SW480 (cell line): ENCODE results near the gene SLC25A21.

Experiments
- DNase-seq: peaks from one replicate; pipeline ENCODE4 v3.0.0-alpha.2; 2016; ENCODE audit warnings: low spot score

The SLC25A21 gene

DNA sequence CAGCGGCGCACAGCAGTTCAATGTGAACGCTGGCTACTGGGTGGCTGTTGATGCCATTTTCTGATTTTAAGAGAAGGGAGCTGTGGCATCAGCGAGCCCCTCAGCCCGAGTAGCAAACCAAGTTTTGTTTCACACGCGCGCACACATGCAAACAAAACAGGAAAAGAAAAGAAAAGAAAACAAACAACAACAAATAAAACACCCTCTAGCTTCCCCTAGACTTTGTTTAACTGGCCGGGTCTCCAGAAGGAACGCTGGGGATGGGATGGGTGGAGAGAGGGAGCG, 510.2 kb downstream of the SLC25A21 start:
- DNase-seq, result no peak

GRCh38 chr14:36661506-36662257, 510.7 kb downstream of the SLC25A21 start, which contains the start of gene PAX9:
PAX9 (plus strand) TSS chr14:36661860; CDS start chr14:36662090, 230 bp downstream.
- peak; percentile 87 for DNase-seq

GRCh38 chr14:36660736-36661505, 511.5 kb downstream of the SLC25A21 start:
- DNase-seq, result peak; percentile 16

- no peak for DNase-seq
Measured at GRCh38 chr14:36659822-36660735, 512.3 kb downstream of the SLC25A21 start.

DNA sequence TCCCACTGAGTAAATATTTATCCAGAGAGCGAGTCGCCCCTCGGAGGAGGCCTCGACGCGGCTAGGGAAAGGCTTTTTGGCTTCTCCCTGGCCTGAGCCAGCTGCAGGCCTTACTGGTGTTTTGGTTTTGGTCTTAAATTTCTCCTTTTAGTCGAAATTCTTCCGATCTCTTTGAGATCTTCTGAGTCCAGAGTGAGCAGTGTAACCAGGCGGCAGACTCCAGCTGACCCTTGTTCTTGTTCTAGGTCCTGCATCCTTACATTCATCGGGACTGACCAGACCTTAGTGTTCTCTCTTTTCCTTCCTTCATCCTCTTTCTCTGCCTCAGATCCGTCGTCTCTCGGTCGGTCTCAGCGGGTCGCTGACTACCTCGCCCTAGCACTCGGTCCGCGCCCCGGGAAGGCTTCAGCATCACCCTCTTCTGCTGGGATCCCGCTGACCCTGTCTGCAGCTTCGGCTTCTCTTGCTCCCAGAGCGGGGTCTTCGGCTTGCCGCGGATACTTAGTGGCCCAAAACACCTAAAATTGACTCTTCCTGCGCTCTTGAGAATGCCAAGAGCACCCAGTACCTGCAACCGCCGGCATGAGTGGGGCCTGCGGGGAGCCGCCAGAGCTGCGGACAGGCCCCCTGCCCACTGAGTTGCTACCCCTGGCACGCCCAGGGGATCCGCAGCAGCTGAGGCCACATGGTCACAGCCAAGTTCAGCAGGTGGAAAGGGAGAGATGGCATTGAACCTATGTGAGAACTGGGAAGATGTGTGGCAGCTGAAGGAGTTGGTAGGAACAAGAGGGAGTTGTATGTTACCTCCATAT, 513.2 kb downstream of the SLC25A21 start:
- no peak for DNase-seq

GRCh38 chr14:36658123-36659009, 514.0 kb downstream of the SLC25A21 start:
- DNase-seq, result no peak

DNA sequence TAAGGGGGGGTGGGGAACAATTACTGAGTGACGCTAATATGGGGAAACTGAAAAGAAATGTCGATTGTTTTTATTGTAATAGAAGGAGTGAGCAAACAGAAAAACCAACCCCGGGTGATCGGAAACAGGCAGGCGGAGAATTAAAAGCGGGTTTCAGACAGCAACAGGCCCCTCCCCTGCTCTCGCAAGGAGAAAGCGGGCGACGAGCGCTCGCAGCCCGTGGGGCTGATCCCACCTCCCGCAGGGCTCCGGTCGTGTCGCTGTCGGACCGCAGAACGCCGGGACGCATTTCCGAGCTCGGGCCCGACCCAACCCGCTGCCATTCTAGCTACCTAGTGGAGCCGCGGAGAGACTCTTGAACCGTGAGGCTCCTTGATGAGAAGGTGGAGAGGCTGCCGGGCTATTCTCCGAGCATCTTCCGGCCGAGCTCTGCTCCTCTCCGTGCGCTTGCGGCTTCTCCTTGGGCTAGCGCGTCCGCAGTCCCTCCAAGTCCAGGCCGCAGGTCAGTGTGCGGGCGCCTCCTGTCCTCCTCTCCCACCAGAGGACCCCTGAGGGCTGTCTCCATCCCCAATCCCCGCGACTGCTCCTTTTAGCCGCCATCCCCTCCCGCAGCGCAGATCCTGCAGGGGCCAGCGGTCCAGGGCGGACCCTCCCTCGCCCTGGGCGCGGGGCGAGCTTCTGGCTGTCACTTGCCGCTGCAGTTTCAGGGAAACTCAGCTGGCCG, 514.8 kb downstream of the SLC25A21 start:
- DNase-seq, result no peak

DNA sequence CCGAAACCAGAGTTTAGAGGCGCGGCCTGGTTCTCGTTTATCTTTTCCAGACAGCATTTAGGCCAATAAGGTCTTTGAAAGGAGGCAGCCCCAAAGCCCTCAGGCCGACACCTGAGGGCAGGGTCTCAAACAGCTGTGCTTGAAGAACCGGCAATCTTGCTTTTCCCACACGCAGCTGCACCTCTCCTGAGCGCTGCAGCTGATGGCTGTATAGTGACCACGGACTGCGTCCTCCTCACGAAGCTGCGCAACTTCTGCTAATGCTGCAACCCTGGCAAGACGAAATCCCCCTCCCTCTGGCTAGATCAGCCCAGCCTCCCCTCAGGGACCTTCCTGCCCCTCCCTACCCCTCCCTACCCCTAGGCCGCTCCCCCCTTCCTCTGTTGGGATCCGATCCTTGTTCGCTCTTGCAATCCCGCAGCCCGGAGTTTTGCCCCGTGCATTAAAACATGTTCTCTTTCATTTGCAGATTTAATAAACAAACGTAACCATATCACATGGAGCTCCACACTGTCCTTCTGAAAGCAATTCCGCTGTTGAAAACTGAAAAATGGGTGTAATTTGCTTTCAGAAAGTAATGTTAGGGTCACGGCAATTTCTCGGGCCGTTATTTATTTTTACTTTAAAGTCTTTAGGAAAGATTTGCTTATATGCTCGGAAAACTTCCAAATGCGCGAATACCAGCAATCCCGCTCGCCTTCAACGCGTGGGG, 515.6 kb downstream of the SLC25A21 start:
- DNase-seq, result no peak

DNA sequence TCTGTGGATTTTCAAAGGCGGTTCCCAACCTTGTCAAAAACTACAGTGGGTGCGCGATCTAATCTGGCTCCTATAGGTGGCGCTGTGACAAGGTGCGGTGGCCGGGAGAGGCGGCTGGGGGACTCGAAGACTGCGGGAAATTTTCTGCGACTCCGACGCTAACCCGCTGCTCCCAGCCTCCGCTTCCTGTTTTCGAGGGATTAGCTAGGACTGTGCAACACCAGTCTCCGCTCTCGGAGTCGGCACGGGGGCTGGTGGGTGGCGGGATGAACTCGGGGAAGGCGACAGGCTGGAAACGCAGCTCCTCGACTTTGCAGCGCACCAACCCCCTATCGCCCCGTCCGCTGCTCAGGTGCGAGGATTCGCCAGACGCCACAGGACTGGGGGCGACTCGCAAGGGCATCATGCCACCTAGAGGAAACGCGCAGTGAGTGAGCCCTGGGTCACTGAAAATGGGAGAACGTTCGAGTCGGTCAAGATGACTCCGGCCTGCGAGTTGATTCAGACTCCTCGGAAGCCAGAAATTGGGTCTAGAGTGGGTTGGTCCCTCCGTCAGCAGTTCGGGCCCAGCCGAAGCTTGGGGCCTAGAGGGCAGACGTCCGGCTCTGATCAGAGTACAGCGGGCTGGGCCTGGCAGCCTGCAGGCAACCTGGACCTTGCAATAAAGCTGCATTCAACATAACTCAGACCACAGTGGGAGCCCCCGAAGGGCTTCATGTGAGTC, 516.3 kb downstream of the SLC25A21 start:
- DNase-seq, result peak; percentile 67

GRCh38 chr14:36655571-36655962, 516.8 kb downstream of the SLC25A21 start:
- no peak for DNase-seq

- no peak for DNase-seq
Measured at GRCh38 chr14:36654794-36655381, 517.5 kb downstream of the SLC25A21 start.

- no peak for DNase-seq
Measured at GRCh38 chr14:36653962-36654793, 518.2 kb downstream of the SLC25A21 start.

DNA sequence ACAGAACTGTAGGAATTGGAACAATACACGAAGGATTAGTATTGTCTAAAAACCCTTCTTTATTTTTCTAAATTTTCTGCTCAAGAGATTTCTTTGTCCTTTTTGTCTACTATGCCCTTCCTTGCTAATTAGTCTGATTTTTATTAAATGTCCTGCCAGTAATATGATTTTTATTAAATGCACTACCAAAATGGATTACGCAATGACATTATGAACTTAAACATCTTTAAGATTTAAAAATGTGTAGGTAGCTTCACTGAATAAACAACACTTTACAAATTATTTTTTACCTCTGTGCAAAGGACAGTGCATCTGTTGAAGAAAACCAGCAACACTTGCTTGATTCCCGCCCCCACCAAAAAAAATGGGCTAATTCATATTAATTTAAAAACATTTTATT, 519.0 kb downstream of the SLC25A21 start:
- DNase-seq, result no peak

DNA sequence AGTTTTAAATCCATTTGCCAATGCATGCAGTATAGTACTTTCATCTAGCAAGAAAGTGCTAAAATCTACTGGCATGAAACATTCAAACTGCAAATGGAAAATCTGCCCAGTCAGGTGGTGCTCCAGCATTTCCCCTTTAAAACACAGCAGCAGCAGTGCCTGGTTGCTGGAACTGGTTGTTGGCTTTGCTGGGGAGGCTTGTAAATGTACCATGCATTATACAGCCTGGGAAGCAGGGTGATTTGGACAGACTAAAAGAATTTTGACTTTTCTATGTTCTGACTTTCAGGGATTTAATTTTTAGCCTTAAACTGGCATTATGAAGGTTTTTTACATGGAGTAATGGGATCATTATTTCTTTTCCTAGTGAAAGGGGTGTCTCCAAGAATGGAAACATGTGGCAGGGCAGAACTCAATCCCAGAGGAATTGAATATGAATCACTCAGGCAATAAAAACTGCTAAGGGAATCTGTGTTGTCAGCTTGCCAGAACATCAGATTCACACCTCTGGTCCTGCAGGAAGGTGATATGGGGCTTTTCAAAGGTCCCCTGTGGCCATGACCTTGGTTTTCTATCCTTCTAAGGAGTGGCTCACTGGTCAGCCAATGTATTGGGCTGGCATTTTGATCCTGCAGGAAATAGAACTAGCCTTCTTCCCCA, 519.7 kb downstream of the SLC25A21 start:
- peak; percentile 1 for DNase-seq

DNA sequence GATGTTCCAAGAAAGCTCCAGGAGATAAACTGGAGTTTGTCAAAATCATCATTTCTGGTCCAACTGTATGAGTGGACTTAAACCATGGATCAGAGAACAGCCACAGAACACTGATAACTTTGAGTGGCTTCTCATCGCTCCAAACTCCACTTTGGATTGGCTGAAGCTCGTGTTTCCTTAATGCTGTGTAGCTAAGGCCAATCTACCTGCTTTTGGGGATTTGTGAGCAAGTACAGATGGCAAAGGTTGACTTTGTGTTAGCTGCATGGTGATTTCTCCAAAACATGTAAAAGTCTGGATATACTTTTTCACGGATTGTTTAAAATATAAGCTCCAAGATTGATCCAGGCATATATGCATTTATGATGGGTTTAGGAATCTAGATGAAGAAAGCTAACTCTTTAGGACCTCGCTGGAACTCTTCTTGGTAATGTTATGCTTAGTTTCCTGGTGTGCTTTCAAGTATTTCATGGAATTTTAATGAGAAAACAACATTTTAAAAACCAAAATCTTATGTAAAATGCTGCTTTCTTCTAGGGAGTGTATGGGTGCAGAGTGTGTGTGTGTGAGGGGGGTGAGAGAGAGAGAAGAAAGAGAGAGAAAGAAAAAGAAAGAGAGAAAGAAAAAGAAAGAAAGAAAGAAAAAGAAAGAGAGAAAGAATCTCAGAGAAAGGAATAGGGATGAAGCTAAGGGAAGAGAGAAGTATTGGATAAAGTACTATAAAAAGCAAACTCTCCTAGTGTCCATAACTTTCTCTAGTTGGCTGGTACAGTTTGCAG, 522.3 kb downstream of the SLC25A21 start:
- DNase-seq, result no peak
